ENCODE results near the gene SLC25A26.
"Not testable (repeated sequence)": the region's sequence is repeated elsewhere in the genome, so short reads cannot be mapped to it uniquely, and the experiment has no call there.

Gene SLC25A26

GRCh38 chr3:66280304-66280703 is 59.5 kb downstream of the SLC25A26 start:
- no peaks in the 10 kb centered on the region for H3K36me3 ChIP-seq (ENCODE audit: control insufficient read depth in 1 of 2, insufficient read depth in 2 of 2, low read length in 2 of 2)
- H4K12ac ChIP-seq (ENCODE audit: low read depth, low read length) = no peak overlapping the region
- H3K4ac ChIP-seq (ENCODE audit: low read depth, low read length) = no peak overlapping the region
- H3K14ac ChIP-seq (ENCODE audit: low read length) = no peak overlapping the region
- no peak overlapping the region for H2BK12ac ChIP-seq (ENCODE audit: low read length)
- H3K23ac ChIP-seq (ENCODE audit: low read length) = no peak overlapping the region
- H3K4me2 ChIP-seq (ENCODE audit: low read length) = no peak overlapping the region
- no peaks in the 10 kb centered on the region for H3K27me3 ChIP-seq (ENCODE audit: insufficient read depth, low read length)
- no peak overlapping the region for H2AFZ ChIP-seq (ENCODE audit: insufficient read depth, low read length, poor library complexity)
- H3K4me3 ChIP-seq (ENCODE audit: low read depth, low read length) = no peak overlapping the region
- H2AK5ac ChIP-seq (ENCODE audit: low read length) = no peak overlapping the region
- H2BK120ac ChIP-seq (ENCODE audit: insufficient read depth, low read length, poor library complexity) = no peak overlapping the region
- H3K9me3 ChIP-seq (ENCODE audit: insufficient read depth, low read depth, low read length) = no peaks in the 10 kb centered on the region
- H3K27ac ChIP-seq (ENCODE audit: low read depth, low read length) = no peak overlapping the region
- H3K4me1 ChIP-seq (ENCODE audit: control insufficient read depth in 1 of 2, insufficient read depth in 2 of 2, low read length in 2 of 2) = no peaks in the 10 kb centered on the region
- no peak for DNase-seq
- H3K79me2 ChIP-seq (ENCODE audit: control insufficient read depth, insufficient read depth, low read length, poor library complexity) = no peaks in the 10 kb centered on the region
- H3K9ac ChIP-seq (ENCODE audit: low read length) = no peak overlapping the region
- H3K79me1 ChIP-seq (ENCODE audit: low read length) = no peaks in the 10 kb centered on the region
- H4K91ac ChIP-seq (ENCODE audit: low read depth, low read length) = no peak overlapping the region
- no peak overlapping the region for H3K18ac ChIP-seq (ENCODE audit: low read length)
- no peak overlapping the region for H2BK5ac ChIP-seq (ENCODE audit: low read depth, low read length, poor library complexity)
- H4K8ac ChIP-seq (ENCODE audit: low read depth, low read length) = no peak overlapping the region
- WGBS (ENCODE audit: extremely low coverage, insufficient coverage, insufficient read length) = no CpG with 5 or more reads among the region's 3 CpGs

- DNase-seq; H2BK120ac ChIP-seq (ENCODE audit: insufficient read depth, low read length, poor library complexity); H3K9ac ChIP-seq (ENCODE audit: low read length); H2AK5ac ChIP-seq (ENCODE audit: low read length); H4K8ac ChIP-seq (ENCODE audit: low read depth, low read length); H4K12ac ChIP-seq (ENCODE audit: low read depth, low read length); H2BK12ac ChIP-seq (ENCODE audit: low read length); H3K4ac ChIP-seq (ENCODE audit: low read depth, low read length); H3K18ac ChIP-seq (ENCODE audit: low read length); H3K14ac ChIP-seq (ENCODE audit: low read length); H3K79me1 ChIP-seq (ENCODE audit: low read length); H3K23ac ChIP-seq (ENCODE audit: low read length); H3K27ac ChIP-seq (ENCODE audit: low read depth, low read length); H3K36me3 ChIP-seq (ENCODE audit: control insufficient read depth in 1 of 2, insufficient read depth in 2 of 2, low read length in 2 of 2); H4K91ac ChIP-seq (ENCODE audit: low read depth, low read length); H3K4me1 ChIP-seq (ENCODE audit: control insufficient read depth in 1 of 2, insufficient read depth in 2 of 2, low read length in 2 of 2); H3K4me3 ChIP-seq (ENCODE audit: low read depth, low read length); H3K79me2 ChIP-seq (ENCODE audit: control insufficient read depth, insufficient read depth, low read length, poor library complexity); H3K9me3 ChIP-seq (ENCODE audit: insufficient read depth, low read depth, low read length); H3K4me2 ChIP-seq (ENCODE audit: low read length); H3K27me3 ChIP-seq (ENCODE audit: insufficient read depth, low read length); H2BK5ac ChIP-seq (ENCODE audit: low read depth, low read length, poor library complexity); H2AFZ ChIP-seq (ENCODE audit: insufficient read depth, low read length, poor library complexity): not testable (repeated sequence)
- no CpG with 5 or more reads among the region's 4 CpGs for WGBS (ENCODE audit: extremely low coverage, insufficient coverage, insufficient read length)
These were observed 71.1 kb downstream of the SLC25A26 start for GRCh38 chr3:66291922-66292321.

GRCh38 chr3:66297260-66297873 is 76.6 kb downstream of the SLC25A26 start:
- no peak overlapping the region for H3K4me2 ChIP-seq (ENCODE audit: low read length)

DNA sequence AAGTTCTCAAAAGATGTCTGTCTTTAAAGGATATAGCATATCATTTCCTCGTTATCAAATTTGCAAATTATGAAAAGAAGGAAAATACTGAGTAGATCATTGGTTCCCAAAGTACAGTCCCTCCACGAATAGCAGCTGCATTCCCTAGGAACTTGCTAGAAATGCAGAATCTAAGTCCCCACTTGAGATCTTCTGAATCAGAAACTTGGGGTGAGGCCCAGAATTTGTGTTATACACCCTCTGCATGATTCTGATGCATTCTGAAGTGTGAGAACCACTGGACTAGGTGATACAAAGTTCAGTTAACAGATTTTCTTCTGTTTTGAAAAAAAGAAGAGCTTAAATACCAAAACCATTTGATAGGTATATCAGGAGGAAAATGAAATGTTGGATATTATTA is 77.1 kb downstream of the SLC25A26 start:
- Histone ChIP-seq H3K9ac (ENCODE audit: low read length) (no peak overlapping the region), H2AFZ (ENCODE audit: insufficient read depth, low read length, poor library complexity) (no peak overlapping the region), H2BK120ac (ENCODE audit: insufficient read depth, low read length, poor library complexity) (no peak overlapping the region), H2BK12ac (ENCODE audit: low read length) (no peak overlapping the region), H3K79me2 (ENCODE audit: control insufficient read depth, insufficient read depth, low read length, poor library complexity) (no peaks in the 10 kb centered on the region), H2AK5ac (ENCODE audit: low read length) (no peak overlapping the region), H3K4ac (ENCODE audit: low read depth, low read length) (no peak overlapping the region), H3K79me1 (ENCODE audit: low read length) (no peaks in the 10 kb centered on the region), H3K4me1 (ENCODE audit: control insufficient read depth in 1 of 2, insufficient read depth in 2 of 2, low read length in 2 of 2) (no peaks in the 10 kb centered on the region), H3K4me3 (ENCODE audit: low read depth, low read length) (no peak overlapping the region), H3K14ac (ENCODE audit: low read length) (no peak overlapping the region), H3K18ac (ENCODE audit: low read length) (no peak overlapping the region), H3K23ac (ENCODE audit: low read length) (no peak overlapping the region), H4K8ac (ENCODE audit: low read depth, low read length) (no peak overlapping the region), H3K27me3 (ENCODE audit: insufficient read depth, low read length) (no peaks in the 10 kb centered on the region), H3K4me2 (ENCODE audit: low read length) (no peak overlapping the region), H2BK5ac (ENCODE audit: low read depth, low read length, poor library complexity) (no peak overlapping the region), H3K9me3 (ENCODE audit: insufficient read depth, low read depth, low read length) (no peaks in the 10 kb centered on the region), H3K36me3 (ENCODE audit: control insufficient read depth in 1 of 2, insufficient read depth in 2 of 2, low read length in 2 of 2) (no peaks in the 10 kb centered on the region), H3K27ac (ENCODE audit: low read depth, low read length) (no peak overlapping the region), H4K12ac (ENCODE audit: low read depth, low read length) (no peak overlapping the region), H4K91ac (ENCODE audit: low read depth, low read length) (no peak overlapping the region)
- DNase-seq = no peak
- no CpG with 5 or more reads among the region's 2 CpGs for WGBS (ENCODE audit: extremely low coverage, insufficient coverage, insufficient read length)

More at GRCh38 chr3:66297260-66297873, 76.6 kb downstream of the SLC25A26 start:
- H3K9ac ChIP-seq (ENCODE audit: low read length) = no peak overlapping the region
- no peak overlapping the region for H2AK5ac ChIP-seq (ENCODE audit: low read length)
- H3K36me3 ChIP-seq (ENCODE audit: control insufficient read depth in 1 of 2, insufficient read depth in 2 of 2, low read length in 2 of 2) = no peaks in the 10 kb centered on the region
- no peak overlapping the region for H4K91ac ChIP-seq (ENCODE audit: low read depth, low read length)
- WGBS (ENCODE audit: extremely low coverage, insufficient coverage, insufficient read length) = no CpG with 5 or more reads among the region's 2 CpGs
- H4K12ac ChIP-seq (ENCODE audit: low read depth, low read length) = no peak overlapping the region
- no peak overlapping the region for H3K27ac ChIP-seq (ENCODE audit: low read depth, low read length)
- H3K18ac ChIP-seq (ENCODE audit: low read length) = no peak overlapping the region
- H3K9me3 ChIP-seq (ENCODE audit: insufficient read depth, low read depth, low read length) = no peaks in the 10 kb centered on the region
- H3K79me1 ChIP-seq (ENCODE audit: low read length) = no peaks in the 10 kb centered on the region
- H3K4me1 ChIP-seq (ENCODE audit: control insufficient read depth in 1 of 2, insufficient read depth in 2 of 2, low read length in 2 of 2) = no peaks in the 10 kb centered on the region
- no peak overlapping the region for H2BK120ac ChIP-seq (ENCODE audit: insufficient read depth, low read length, poor library complexity)
- H3K4me3 ChIP-seq (ENCODE audit: low read depth, low read length) = no peak overlapping the region
- no peak overlapping the region for H2BK12ac ChIP-seq (ENCODE audit: low read length)
- H3K14ac ChIP-seq (ENCODE audit: low read length) = no peak overlapping the region
- no peaks in the 10 kb centered on the region for H3K79me2 ChIP-seq (ENCODE audit: control insufficient read depth, insufficient read depth, low read length, poor library complexity)
- H4K8ac ChIP-seq (ENCODE audit: low read depth, low read length) = no peak overlapping the region
- H3K4ac ChIP-seq (ENCODE audit: low read depth, low read length) = no peak overlapping the region
- H2BK5ac ChIP-seq (ENCODE audit: low read depth, low read length, poor library complexity) = no peak overlapping the region
- no peak overlapping the region for H2AFZ ChIP-seq (ENCODE audit: insufficient read depth, low read length, poor library complexity)
- DNase-seq = no peak
- no peaks in the 10 kb centered on the region for H3K27me3 ChIP-seq (ENCODE audit: insufficient read depth, low read length)
- H3K23ac ChIP-seq (ENCODE audit: low read length) = no peak overlapping the region

All from trophoblast cell (in vitro differentiated cells and primary cell).